HL-60/S4 treated with phorbol 12-myristate 13-acetate at 8.2 ng/mL for 4 days and 3 days (cell line): Measurements from ENCODE around the gene FKBP1A.

Experiments used
- in situ Hi-C: fragments of 300-500 bp; cut with MboI; formaldehyde crosslinking; loops from 2 replicates; pipeline ENCODE4 v1.15.0; 2022; ENCODE audit warnings: low sequenced_read_pairs

The FKBP1A gene

DNA sequence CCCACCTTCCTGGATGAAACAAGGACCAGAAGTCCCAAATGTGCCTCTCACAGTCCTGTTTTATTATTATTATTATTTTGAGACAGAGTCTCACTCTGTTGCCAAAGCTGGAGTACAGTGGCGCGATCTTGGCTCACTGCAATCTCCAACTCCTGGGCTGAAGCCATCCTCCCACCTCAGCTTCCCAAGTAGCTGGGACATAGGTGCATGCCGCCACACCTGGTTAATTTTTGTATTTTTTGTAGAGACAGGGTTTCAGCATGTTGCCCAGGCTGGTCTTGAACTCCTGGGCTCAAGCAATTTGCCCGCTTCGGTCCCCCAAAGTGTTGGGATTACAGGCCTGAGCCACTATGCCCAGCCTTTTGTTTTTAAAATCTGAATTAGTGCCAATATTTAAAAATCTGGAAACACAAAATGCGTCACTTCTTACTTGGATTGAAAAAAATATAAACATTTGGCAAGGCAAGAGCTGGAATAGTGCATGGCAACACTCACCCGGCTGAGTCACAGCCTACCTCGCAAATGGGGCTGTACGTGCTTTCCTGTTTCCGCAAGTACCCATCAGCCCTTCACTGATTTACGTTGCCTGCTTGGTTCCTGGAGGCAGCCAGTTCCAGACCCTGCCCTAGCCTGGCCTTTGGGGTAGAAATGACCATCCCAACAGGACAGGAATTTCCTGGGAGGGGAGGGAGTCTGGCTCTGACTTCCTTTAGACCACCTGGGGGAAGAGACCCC, 70.2 kb downstream of the FKBP1A start:
- in situ Hi-C loops: no loop called here

DNA sequence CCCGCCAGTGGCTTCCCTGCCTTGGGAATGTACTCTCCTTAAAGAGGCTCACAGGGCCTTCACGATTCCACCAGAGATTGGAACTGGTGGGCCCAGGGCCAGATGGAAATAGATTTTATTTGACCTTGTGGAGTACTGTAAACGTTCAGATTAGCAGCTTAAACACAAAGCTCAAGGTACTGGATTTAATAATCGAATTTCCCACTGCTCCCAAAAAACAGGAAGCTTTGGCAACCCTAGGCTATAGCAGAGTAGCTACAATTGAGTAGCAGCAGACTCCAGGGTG, 71.3 kb downstream of the FKBP1A start:
- in situ Hi-C loops: no loop called here

DNA sequence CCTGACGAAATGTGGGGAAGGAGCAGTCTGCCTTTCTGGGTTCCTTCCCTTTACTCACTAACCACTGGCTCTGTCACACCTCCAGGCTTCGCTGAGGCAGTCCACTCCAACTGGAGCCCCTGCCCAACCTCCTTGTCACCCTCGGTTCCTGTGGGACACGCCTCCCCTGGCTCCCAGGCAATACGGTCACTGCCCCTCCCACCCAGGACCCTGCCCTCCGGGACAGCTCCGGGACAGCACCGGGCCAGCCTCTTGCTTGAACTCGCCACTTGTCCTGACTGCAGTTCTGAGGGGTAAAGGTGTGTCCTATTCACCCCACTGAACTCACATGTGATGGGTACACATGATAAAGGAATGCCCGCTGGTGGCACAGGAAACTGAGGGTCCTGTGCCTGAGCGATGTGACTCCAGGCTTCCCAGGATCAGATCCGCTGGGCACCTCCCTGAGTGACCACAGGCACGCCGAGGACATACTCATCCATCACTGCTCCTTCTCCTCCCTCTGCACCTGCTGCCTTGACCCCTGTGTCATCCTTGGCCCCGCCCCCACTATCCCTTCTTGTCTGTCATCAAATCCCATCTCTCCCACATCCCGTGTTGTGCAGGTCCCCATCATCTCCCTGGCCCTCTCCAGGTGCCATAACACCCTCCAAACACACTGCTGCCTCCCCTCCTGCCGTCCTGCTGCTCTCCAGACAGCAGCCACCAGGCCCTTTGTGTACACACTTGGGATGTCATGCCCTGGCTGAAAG, 71.8 kb downstream of the FKBP1A start:
- in situ Hi-C loops: no loop called here

DNA sequence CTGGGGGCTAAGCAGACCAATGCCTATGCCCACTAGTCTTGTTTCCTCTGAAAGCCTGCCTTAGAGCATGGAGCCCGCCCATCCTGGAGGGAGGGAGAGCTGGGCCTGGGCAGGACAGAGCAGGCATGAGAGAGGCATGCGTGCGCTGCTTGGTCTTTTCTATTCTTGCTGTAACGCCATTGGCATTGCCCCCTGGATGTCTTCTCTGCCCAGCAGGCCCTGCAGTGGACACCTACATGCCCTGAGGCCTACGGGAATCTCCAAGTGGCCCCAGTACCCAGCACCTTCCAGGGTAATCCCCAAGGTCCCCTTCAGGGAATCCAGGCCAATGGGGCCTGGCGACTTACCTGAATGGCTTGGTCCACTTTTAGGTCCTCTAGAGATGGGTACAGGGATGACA, 72.8 kb downstream of the FKBP1A start:
- in situ Hi-C loops: no loop called here

DNA sequence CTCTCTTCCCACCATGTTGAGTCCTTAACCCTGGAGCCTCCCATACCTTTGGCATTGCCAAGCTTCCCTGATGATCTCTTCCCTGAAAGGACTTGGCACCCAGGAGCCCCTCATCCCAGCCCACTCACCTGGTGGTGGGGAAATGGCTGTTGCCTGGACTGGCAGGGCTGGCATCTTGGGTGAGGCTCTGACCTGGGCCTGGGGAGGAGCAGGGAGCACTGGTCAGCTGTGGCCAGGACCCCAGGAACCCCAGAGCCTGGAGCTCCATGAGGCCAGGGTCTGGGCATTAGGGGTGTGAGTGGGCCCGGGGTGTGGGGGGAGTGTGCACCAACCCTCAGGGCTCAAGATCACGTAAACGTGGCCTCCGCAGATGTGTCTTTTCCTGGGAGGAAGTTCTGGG, 73.4 kb downstream of the FKBP1A start:
- in situ Hi-C loops: loop anchor here (10.0 kb wide), 1 partner anchor 115 kb away; no protein-coding TSS in a partner anchor

DNA sequence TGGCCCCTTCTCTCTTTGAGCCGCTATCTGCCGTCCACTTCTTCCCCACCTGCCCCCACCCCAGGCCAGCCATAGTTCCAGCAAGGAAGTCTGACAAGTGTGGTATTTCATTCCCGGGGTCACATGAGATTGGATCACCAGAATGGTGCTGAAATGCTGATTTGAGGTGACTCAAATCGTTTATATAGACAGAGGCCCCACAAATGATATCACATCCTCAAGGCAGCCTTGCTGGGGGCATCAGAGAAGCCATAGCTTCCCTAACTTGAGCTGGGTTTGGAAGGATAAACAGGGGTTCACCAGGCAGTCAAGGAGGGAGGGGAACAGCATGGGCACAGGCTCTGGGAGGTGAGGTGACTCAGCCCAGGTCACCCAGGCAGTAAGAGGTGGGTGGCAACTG, 73.8 kb downstream of the FKBP1A start:
- in situ Hi-C loops: loop anchor here (10.0 kb wide), 1 partner anchor 116 kb away; no protein-coding TSS in a partner anchor
